ENCODE data around the gene RAB1A. TPM values are rescaled to one million over a fixed set of nuclear protein-coding genes. Genes with fewer than 3 reads are reported as not detected.

The RAB1A gene
- total and polyA plus RNA-seq, 2 of the 13 experiments (the other 11 are each of a cell fraction or from before 2014, with no cell fraction given) = 206 to 226 TPM

GRCh38 chr2:65129826-65130663, at the start of gene RAB1A (continued):
- TF ChIP-seq IKZF5 (CRISPR knock-in tag; IDR thresholded peaks at IDR 0.05) (peak; percentile 56), YEATS2 (CRISPR knock-in tag; IDR thresholded peaks at IDR 0.05; ENCODE audit: borderline replicate concordance) (peak; percentile 73), SP4 (CRISPR knock-in tag; IDR thresholded peaks at IDR 0.05) (peak; percentile 85), ZFP36L2 (CRISPR knock-in tag; IDR thresholded peaks at IDR 0.05) (no peak), IRF1 (CRISPR knock-in tag; IDR thresholded peaks at IDR 0.05; ENCODE audit: low read depth) (no peak), ZNF263 (CRISPR knock-in tag; IDR thresholded peaks at IDR 0.05) (no peak), NR2F2 (IDR thresholded peaks at IDR 0.05; ENCODE audit: borderline replicate concordance, low read depth) (no peak; the same call in 1 of the 2 replicates), ZFP37 (CRISPR knock-in tag; IDR thresholded peaks at IDR 0.05; ENCODE audit: borderline replicate concordance) (no peak), DNMT3B (CRISPR knock-in tag; conservative IDR thresholded peaks at IDR 0.05) (peak; percentile 34), ZFAT (CRISPR knock-in tag; conservative IDR thresholded peaks at IDR 0.05) (no peak), SUZ12 (IDR thresholded peaks at IDR 0.05; ENCODE audit: low read depth, low read length) (peak; percentile 91), SALL2 (CRISPR knock-in tag; IDR thresholded peaks at IDR 0.05) (peak; percentile 19; the same call in 1 of the 2 replicates), ZNF552 (CRISPR knock-in tag; IDR thresholded peaks at IDR 0.05; ENCODE audit: borderline replicate concordance) (no peak), SRF (IDR thresholded peaks at IDR 0.05; ENCODE audit: low read depth, low read length) (peak; percentile 8; the same call in 1 of the 2 replicates), HNRNPK (IDR thresholded peaks at IDR 0.05; ENCODE audit: low read depth, low read length, poor library complexity, severe bottlenecking) (peak; percentile 84), PTBP1 (IDR thresholded peaks at IDR 0.05; ENCODE audit: low read depth, low read length, poor library complexity, severe bottlenecking) (no peak), ATF2 (CRISPR knock-in tag; IDR thresholded peaks at IDR 0.05) (peak; percentile 93; the same call in 1 of the 2 replicates), ZNF891 (CRISPR knock-in tag; IDR thresholded peaks at IDR 0.05) (peak; percentile 94), NFATC3 (CRISPR knock-in tag; IDR thresholded peaks at IDR 0.05) (no peak), ZNF205 (CRISPR knock-in tag; IDR thresholded peaks at IDR 0.05) (no peak; the same call in 1 of the 2 replicates), RBAK (CRISPR knock-in tag; IDR thresholded peaks at IDR 0.05) (no peak), CAMTA2 (CRISPR knock-in tag; IDR thresholded peaks at IDR 0.05; ENCODE audit: borderline replicate concordance) (peak; percentile 92), NFE2L1 (CRISPR knock-in tag; IDR thresholded peaks at IDR 0.05; ENCODE audit: borderline replicate concordance) (no peak), ZNF775 (CRISPR knock-in tag; IDR thresholded peaks at IDR 0.05; ENCODE audit: borderline replicate concordance) (no peak), ZBTB7A (CRISPR knock-in tag; IDR thresholded peaks at IDR 0.05) (0 out of 2 replicates have a peak, but pooled peaks have one; percentile 19), NAIF1 (CRISPR knock-in tag; IDR thresholded peaks at IDR 0.05; ENCODE audit: borderline replicate concordance) (peak; percentile 84; the same call in 1 of the 2 replicates), GABPB1 (CRISPR knock-in tag; IDR thresholded peaks at IDR 0.05) (peak; percentile 92), HMGA1 (CRISPR knock-in tag; conservative IDR thresholded peaks at IDR 0.05) (no peak), PLRG1 (conservative IDR thresholded peaks at IDR 0.05) (no peak)
